DND-41 (cell line): ENCODE results near the gene NPRL2.
A peak's percentile ranks its signal among the peaks of the same experiment; 100 is the strongest.

Experiments used
- CTCF ChIP-seq: IDR thresholded peaks from 2 replicates; pipeline ENCODE4 v1.5.1; 2012; ENCODE audit warnings: borderline replicate concordance, low read length, moderate library complexity, mild to moderate bottlenecking; ENCODE audit not compliant: poor library complexity, severe bottlenecking; ENCODE audit errors: extremely low read depth
- EZH2 ChIP-seq: IDR thresholded peaks from 3 replicates; pipeline ENCODE4 v1.6.1; 2012; ENCODE audit warnings: borderline replicate concordance, low read depth, mild to moderate bottlenecking, moderate library complexity, low read length, inconsistent platforms; ENCODE audit not compliant: severe bottlenecking

GRCh38 chr3:50336452-50337174 lies 14.0 kb downstream of the NPRL2 start:
- peak; percentile 1 for TF ChIP-seq CTCF
- no peak for TF ChIP-seq EZH2
